ENCODE data around the gene PRR19.

- 0 out of 2 replicates have a peak, but pooled peaks have one; percentile 16 for TF ChIP-seq POLR2AphosphoS5 (IDR thresholded peaks at IDR 0.05; ENCODE audit: low read depth, low read length)
- no peak for TF ChIP-seq REST (IDR thresholded peaks at IDR 0.05; ENCODE audit: insufficient read depth in 1 of 2, low read depth in 2 of 2, low read length in 2 of 2)
- no peak for TF ChIP-seq SIN3A (IDR thresholded peaks at IDR 0.05; ENCODE audit: borderline replicate concordance, insufficient read depth, low read length)
- no peak for TF ChIP-seq TAF1 (IDR thresholded peaks at IDR 0.05; ENCODE audit: borderline replicate concordance, insufficient read depth, low read length)
- no peak for TF ChIP-seq FOXP2 (optimal IDR thresholded peaks at IDR 0.05; ENCODE audit: borderline replicate concordance, extremely low read depth, extremely low read length, insufficient read depth)
These were observed 26.8 kb upstream of the PRR19 start for GRCh38 chr19:42275103-42275502.
